ENCODE data around the gene ARHGEF18.
"Not testable (repeated sequence)": the region's sequence is repeated elsewhere in the genome, so short reads cannot be mapped to it uniquely, and the experiment has no call there.

ARHGEF18 gene

DNA sequence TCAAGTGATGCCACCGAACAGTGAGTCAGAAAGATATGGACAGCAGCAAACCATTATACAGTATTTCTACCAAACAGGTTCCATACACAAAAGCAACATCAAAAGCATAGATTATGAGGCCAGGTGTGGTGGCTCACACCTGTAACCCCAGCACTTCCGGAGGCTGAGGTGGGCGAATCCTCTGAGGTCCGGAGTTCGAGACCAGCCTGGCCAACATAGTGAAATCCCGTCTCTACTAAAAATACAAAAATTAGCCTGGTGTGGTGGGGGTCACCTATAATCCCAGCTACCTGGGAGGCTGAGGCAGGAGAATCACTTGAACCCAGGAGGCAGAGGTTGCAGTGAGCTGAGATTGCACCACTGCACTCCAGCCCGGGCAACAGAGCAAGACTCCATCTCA, 1.7 kb upstream of the ARHGEF18 start:
- not testable (repeated sequence) for DNase-seq (ENCODE audit: low read depth in 2 of 2)

DNA sequence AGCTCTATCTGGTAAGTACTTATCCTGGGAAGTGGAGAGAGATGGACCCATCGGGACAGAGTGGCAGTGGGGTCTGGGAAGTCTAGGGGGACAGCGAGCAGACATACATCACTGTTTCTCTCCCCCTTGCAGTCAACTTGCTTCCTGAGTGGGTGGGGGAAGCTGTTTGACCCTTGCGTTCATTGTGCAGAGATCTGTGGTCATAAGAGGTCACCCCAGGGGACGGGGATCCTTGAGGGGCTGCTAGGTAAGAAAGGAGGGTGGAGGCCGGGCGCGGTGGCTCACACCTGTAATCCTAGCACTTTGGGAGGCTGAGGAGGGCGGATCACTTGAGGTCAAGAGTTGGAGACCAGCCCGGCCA, 474 bp downstream of the ARHGEF18 start:
- DNase-seq (ENCODE audit: low read depth in 2 of 2), result no peak

DNA sequence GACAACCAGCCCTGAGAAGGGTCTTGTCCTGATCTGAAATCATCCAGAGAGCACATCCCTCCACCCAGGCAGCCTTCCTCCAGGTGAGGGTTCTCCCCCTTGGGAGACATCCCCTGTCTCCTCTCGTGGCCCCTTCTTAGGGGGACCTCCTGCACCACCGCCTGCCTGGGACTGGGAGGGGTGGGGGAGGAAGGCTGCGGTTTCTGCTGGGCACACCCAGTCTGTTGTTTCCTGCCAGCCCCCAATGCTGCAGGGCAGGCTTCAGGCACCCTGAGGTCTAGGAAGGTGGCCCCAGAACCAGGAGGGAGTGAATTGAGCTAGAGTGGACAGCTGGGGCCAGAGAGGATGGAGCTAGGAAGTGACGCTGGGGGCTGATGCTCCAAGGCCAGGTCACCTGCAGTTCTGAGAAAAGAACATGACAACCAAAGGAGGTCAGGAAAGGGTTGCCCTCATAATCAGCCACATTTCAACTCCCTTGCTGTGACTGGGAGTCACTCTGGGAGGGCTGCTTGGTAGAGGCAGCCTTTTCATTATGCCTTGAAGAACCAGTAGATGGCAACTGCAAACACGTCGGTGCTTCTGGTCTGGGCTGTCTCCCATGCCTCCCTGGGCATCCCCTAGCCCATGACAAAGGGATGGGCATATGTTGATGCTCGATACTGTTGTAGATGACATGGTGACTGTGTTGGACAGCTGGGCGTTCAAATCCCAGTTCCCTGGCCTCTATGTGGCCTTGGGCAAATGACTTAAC, 1.4 kb downstream of the ARHGEF18 start:
- peak; percentile 18 to 43 for DNase-seq (ENCODE audit: low read depth in 2 of 2)

DNA sequence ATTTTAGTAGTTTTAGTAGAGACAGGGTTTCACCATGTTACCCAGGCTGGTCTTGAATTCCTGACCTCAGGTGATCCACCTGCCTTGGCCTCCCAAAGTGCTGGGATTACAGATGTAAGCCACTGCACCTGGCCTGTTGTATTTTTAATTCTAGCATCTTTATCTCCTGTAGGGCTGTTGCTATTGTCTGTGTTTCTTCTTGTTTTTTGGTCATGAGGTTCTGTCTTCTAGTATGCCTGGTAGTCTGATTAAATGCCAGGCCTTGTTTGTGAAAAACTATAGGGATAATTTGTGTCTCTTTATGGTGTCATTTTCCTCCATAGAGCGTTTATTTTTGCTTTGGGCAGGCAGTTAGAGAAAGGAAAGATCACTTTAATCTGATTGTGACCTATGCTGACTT, 3.1 kb downstream of the ARHGEF18 start:
- no peak for DNase-seq (ENCODE audit: low read depth in 2 of 2)

DNA sequence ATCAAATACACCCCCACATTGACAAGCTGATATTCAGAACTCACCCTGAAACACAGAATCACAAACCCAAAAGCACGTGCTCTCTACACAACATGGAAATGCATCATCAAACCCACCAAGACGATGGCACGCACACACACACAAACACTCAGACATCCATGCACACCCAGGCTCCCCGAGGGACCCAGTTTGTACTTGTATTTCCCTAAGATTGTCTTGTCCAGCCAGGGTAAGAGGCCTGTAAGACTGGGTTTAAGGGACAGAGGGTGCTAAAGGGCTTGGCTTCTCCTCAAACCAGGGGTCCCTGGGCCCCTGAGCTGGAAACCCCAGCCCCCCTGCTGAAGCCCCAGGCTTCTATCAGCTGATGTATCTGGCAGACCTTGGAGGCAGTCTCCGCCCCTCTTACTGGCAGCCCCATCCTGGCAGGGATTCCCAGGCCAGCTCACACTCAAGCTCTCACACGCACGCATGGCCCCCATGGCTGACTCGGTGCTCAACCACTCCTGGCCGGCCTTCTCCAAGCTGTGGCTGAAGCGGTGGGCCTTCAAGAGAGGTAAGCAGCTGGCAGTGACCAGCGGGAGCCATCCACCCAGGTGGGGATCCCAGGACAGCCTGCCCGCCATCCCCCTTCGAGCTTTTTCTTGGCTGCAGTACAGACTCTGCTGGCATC, 6.5 kb downstream of the ARHGEF18 start:
- no peak for DNase-seq (ENCODE audit: low read depth in 2 of 2)

DNA sequence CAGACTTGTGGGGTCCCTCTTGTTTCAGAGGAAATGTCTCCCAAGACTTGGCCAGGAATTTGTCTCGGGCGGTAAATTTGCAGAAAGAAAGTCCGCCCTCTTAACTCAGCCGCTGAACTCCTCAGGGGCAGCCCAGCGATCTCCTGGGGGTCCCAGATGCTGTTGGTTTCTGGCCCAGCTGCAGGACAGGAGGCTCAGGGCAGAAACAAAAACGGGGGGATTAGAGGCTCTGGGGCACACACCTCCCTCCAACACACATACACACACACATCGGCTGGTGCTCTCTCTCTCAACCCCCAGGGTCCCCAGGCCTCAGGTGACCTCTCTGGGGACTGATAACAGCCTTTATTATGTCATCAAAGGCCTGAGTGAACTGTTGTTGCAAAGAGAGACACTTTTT, 7.1 kb downstream of the ARHGEF18 start:
- DNase-seq (ENCODE audit: low read depth in 2 of 2), result no peak

DNA sequence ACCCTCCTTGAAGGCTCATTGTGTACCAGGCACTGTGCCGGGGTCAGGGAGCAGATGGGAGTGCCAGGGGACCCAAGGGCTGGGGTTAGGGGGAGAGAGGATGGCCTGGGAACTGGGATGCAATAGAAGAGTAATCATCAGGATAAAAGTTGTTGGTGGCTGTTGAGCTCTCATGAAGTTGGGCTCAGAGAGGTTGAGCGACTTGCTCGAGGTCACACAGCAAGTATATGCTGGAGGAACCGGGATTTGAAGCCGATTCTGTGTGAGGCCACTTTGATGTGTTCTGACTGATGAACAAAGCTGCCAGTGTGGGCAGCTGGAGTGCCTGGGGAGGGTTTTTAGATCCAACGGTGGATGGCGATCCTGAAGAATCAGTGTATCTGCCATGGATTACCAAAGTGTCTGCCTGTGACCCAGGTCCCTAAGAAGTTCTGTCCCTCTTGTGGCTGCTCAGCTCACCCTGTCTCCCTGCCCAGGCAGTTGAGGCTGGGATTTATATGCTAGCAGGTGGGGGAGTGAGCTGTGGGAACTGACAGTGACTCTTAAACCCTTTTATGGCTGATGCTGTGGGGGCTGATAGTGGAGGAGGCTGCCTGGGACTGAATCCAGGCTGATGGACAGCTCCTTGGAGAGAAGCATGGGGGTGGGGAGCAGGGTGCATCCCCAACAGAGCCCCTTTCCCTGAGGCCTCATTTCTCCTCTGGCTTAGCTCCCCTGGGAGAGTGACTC, 8.3 kb downstream of the ARHGEF18 start:
- DNase-seq (ENCODE audit: low read depth in 2 of 2), result no peak

DNA sequence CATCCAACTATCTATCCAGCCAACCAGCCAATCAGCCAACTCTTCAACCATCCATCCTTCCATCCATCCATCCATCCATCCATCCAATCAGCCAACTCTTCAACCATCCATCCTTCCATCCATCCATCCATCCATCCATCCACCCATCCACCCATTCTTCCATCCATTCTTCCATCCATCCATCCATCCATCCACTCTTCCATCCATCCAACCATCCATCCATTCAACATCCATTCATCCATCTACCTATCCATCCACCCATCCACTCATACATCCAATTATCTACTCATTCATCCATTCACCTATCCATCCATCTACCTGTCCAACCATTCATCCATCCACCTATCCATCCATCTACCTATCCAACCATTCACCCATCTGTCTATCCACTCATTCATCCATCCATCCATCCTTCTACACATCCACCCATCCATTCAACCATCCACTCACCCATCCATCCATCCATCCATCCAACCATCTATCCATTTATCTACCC, 9.4 kb downstream of the ARHGEF18 start:
- DNase-seq (ENCODE audit: low read depth in 2 of 2), result no peak

DNA sequence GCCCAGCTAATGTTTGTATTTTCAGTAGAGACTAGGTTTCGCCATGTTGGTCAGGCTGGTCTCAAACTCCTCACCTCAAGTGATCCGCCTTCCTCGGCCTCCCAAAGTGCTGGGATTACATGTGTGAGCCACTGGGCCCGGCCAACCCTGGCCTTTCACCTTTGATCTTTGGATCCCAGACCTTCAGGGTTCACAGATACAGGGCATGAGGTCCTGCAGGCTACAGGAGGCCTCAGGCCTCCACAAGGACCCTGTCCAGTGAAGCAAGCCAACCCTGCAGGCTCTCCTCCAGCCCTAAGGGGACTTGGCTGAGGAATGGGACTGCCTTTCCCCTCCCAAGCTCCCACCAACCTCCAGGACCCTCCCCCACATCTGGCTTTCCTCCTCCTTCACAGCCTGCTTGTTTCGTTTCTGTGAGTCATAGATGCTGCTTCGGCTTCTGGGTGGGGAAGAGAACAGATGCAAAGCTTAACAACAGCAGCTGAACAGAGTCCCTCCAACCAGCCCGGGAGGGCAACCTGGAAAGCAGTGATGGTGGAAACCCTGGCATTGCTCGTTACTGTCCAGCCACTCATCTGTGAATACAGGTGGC, 11.8 kb downstream of the ARHGEF18 start:
- no peak for DNase-seq (ENCODE audit: low read depth in 2 of 2)

DNA sequence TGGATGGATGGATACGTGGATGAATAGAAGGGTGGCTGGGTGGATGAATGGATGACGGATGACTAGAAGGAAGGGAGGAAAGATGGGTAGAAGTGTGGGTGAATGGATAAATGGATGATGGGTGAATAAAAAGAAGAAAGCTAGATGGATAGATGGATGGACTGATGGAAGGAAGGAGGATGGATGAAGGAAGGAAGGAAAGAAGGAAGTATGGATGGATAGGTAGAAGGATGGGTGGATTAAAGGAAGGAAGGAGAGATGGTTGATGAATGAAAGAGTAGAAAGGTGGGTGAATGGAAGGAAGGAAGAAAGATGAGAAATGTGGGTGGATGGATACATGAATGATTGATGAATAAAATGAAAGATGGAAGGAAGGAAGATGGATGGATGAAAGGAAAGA, 14.5 kb downstream of the ARHGEF18 start:
- DNase-seq (ENCODE audit: low read depth in 2 of 2), result no peak

DNA sequence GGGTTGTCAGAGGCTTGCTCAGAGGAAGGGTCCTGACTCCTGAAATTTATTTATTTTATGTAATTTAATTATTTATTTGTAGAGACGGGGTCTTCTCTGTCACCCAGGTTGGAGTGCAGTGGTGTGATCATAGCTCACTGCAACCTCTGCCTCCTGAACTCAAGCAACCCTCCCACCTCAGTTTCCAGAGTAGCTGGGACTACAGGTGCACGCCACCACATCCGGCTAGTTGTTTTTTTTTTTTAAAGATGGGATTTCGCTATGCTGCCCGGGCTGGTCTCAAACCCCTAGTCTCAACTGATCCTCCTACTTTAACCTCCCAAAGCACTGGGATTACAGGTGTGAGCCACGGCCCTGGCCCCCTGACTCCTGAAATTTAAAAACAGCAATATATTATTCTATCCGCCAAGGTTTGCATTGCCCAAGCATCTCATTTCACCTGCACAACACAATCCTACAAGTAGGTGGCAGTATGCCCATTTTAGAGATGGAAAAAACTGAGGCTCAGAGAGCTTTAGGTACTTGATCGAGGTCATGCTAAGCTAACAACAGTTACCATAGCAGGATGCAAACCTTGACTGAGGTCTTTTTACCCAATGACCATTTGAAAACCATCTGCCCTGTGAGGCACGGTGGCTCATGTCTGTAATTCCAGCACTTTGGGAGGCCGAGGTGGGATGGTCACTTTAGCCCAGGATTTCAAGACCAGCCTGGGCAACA, 18.1 kb downstream of the ARHGEF18 start:
- DNase-seq (ENCODE audit: low read depth in 2 of 2), result no peak

DNA sequence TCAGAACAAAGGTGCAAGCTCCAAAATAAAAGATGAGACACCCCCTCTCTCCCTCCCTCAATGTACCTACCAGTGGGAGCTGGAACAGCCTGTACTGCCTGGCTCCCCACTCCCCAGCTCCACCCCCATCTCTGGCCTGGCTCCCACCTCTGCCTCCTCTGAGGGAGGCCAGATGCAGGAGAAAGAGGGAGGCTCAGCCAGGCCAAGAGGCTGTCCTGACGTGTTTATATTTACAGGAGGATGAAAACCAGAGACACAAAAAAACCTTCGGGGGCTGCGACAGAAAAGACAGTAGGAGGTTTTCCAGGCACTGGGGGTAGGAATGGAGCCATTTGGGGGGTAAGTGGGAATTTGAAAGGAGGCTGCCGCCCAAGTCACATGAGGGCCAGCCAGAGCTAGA, 19.7 kb downstream of the ARHGEF18 start:
- no peak for DNase-seq (ENCODE audit: low read depth in 2 of 2)

DNA sequence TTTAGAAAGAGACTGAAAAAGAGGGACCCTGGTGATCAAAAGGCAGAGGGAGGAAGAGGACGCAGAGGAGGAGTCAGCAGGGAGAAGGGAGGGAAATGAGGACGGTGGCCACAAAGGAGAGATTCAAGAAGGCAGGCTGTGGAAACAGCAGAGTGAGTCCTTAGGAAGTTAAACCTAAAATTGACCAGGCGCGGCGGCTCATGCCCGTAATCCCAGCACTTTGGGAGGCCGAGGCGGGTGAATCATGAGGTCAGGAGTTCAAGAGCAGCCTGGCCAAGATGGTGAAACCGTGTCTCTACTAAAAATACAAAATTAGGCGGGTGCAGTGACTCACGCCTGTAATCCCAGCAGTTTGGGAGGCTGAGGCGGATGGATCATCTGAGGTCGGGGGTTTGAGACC, 20.1 kb downstream of the ARHGEF18 start:
- not testable (repeated sequence) for DNase-seq (ENCODE audit: low read depth in 2 of 2)

DNA sequence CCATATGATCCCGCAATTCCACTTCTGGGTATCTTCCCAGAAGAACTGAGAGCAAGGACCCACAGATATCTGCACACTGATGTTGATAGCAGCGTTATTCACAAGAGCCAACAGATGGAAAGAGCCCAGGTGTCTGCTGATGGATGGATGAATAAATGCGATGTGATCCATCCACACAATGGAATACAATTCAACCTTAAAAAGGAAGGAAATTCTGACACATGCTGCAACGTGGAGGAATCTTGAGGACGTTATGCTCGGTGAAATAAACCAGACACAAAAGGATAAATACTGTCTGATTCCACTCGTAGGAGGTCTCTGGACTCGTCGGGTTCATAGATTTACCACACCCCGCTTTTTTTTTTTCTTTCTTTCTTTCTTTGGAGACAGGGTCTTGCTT, 21.8 kb downstream of the ARHGEF18 start:
- DNase-seq (ENCODE audit: low read depth in 2 of 2), result no peak

DNA sequence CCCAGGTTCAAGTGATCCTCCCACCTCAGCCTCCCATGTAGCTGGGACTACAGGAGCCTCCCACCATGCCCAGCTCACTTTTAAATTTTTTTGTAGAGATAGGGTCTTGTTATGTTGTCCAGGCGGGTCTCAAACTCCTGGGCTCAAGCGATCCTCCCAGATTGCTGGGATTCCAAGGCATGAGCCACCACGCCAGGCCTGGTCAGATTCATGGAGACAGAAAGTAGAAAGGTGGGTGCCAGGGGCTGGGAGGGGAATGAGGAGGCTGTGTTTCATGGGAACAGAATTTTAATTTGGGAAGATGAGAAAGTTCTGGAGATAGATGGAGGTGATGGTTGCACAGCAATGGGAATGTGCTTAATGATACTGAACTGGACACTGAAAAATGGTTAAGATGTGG, 22.3 kb downstream of the ARHGEF18 start:
- DNase-seq (ENCODE audit: low read depth in 2 of 2), result no peak

DNA sequence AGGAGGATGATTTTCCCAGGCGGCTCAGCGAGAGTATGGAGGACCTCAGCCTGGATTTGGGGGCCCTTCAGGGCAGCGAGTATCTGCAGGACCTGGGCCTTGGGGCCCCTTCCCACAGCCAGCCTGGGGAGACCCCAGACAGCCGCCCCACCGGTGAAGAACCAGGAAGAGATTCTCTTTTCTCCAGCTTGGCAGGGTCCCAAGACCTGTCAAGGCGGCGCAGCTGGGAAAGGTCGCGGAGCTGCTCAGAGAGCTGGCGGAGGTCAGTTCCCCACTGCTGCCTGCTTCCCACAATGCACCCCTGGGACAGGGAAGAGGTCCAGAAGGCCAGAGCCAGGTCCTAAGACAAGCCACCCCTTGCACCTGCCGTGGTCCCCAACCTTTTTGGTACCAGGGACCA, 24.1 kb downstream of the ARHGEF18 start:
- no peak for DNase-seq (ENCODE audit: low read depth in 2 of 2)

DNA sequence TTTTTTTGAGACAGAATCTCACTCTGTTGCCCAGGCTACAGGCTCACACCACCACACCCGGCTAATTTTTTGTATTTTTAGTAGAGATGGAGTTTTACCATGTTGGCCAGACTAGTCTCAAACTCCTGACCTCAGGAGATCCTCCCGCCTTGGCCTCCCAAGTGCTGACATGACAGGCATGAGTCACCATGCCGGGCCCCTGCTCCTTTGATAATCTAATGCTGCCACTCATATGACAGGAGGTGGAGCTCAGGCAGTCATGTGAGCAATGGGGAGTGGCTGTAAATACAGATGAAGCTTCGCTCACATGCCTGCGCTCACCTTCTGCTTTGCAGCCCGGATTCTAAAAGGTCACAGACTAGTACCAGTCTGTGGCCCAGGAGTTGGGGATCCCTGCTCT, 25.1 kb downstream of the ARHGEF18 start:
- no peak for DNase-seq (ENCODE audit: low read depth in 2 of 2)

DNA sequence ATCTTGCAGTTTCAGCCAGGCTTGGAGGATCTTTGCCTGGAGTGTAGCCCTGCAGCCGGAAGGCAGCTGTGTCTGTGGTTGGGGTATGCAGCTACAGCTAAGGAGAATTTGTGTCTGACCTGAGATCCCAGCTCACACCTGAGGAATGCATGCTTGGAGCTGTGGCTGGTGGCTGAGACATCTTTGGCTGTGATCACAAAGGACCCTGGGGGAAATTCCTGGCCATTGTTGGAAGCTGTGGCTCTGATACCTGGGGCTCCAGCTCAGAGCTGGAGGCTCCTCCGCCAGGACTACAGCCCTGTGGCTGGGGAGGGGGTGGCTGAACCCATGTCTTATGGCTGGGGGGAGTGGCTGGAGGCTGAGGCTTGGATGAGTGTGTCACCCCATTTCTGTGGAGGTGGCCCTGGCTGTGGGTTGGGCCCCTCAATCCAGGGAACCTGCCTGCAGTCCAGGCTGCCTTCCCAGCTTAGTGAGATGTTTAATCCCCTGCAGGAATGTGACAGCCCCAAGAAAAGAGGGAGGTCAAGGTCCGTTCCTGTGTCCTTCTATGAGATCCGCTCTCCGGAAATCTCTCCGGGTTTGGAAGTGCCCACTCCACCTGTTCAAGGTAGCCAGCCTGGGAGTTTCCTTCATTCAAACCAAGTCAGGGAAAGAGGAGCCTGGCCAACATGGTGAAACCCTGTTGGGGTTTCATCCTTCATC, 27.6 kb downstream of the ARHGEF18 start:
- DNase-seq (ENCODE audit: low read depth in 2 of 2), result no peak

DNA sequence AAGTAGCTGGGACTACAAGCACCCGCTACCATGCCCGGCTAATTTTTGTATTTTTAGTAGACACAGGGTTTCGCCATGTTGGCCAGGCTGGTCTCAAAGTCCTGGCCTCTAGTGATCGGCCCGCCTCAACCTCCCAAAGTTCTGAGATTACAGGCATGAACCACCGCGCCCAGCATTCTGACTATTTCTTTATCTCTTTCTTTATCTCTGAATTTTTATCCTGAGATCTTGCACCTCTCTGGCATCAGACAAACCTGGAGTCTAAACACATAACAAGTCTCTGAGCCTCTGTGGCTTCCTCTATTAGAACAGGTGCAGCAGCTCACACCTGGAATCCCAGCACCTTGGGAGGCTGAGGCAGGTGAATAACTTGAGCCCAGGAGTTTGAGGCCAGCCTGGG, 28.5 kb downstream of the ARHGEF18 start:
- no peak for DNase-seq (ENCODE audit: low read depth in 2 of 2)

DNA sequence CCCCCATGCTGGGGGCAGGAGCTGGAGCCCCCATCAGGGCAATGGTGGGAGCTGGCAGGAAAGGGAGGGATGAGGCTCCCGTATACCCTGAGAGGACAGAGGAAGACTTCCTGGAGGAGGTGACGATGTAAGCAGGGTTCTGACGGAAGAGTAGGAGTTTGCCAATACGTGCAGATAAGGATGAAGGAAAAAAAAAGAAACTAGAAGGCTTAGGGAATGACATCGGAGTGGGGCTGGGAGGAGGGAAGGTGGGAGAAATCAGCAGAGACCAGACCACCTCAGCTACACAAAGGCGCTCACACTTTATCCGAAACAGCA, 32.3 kb downstream of the ARHGEF18 start:
- DNase-seq (ENCODE audit: low read depth in 2 of 2), result no peak

DNA sequence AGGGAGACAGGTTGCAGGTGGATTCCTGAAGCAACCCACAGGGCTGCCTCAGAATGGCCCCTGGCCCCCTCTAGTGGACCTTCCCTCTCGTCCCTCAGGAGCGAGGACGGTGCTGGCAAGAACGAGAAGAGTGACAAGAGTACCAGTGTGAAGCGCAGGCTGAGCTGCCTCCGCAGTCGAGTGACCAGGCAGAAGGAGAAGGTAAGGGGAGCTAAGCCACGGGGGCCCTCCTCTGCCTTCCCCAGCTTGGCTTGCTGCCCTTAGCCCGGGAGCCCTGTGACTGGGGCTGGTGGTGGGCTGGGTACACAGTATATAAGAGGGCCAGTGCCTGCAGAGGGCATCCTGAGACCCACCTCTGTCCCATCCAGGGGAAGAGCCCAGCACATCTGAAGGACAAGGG, 34.0 kb downstream of the ARHGEF18 start:
- no peak for DNase-seq (ENCODE audit: low read depth in 2 of 2)

All from stimulated activated CD8-positive, alpha-beta memory T cell treated with anti-CD3 and anti-CD28 coated beads, Interleukin-7, amount 100 ng/mL, for 4 hours (primary cell).